ENCODE data around the gene TNFRSF8. TPM values are rescaled to one million over a fixed set of nuclear protein-coding genes. Genes with fewer than 3 reads are reported as not detected.

Gene TNFRSF8
- total RNA-seq, 2 donors from 2014 or later, result 0.32 to 4.7 TPM

GRCh38 chr1:12082988-12083387, 19.9 kb downstream of the TNFRSF8 start:
- no peak for TF ChIP-seq POLR2AphosphoS5 (IDR thresholded peaks at IDR 0.05)
- TF ChIP-seq CTCF (IDR thresholded peaks at IDR 0.05), result no peak
- no peak for TF ChIP-seq POLR2A (IDR thresholded peaks at IDR 0.05)
- 94% methylated on average over 4 of the region's 4 CpGs for WGBS
- no peak overlapping the region for H3K27ac ChIP-seq
- no peaks in the 10 kb centered on the region for H3K27me3 ChIP-seq (replicated peaks; ENCODE audit: insufficient read depth)
- H3K36me3 ChIP-seq, result no peaks in the 10 kb centered on the region
- no peak overlapping the region for H3K4me3 ChIP-seq
- no peak for DNase-seq (ENCODE audit: low spot score)
- H3K4me1 ChIP-seq (replicated peaks), result no peaks in the 10 kb centered on the region
- intact Hi-C loops (cut with DNase I), result no loop called here
- H3K9me3 ChIP-seq, result no peaks in the 10 kb centered on the region

GRCh38 chr1:12083766-12084165, 20.7 kb downstream of the TNFRSF8 start:
- WGBS, result 58% methylated on average over 8 of the region's 8 CpGs
- no peak for DNase-seq (ENCODE audit: low spot score)
- Histone ChIP-seq H3K27me3 (replicated peaks; ENCODE audit: insufficient read depth) (no peaks in the 10 kb centered on the region), H3K36me3 (no peaks in the 10 kb centered on the region), H3K9me3 (no peaks in the 10 kb centered on the region), H3K4me3 (no peak overlapping the region), H3K27ac (no peak overlapping the region), H3K4me1 (replicated peaks) (no peaks in the 10 kb centered on the region)
- TF ChIP-seq POLR2A (IDR thresholded peaks at IDR 0.05) (no peak), POLR2AphosphoS5 (IDR thresholded peaks at IDR 0.05) (no peak)
- intact Hi-C loops (cut with DNase I), result no loop called here

GRCh38 chr1:12085643-12086260, 22.6 kb downstream of the TNFRSF8 start:
- intact Hi-C loops (cut with DNase I), result no loop called here
- no peak for DNase-seq (ENCODE audit: low spot score)
- H3K9me3 ChIP-seq, result no peaks in the 10 kb centered on the region
- H3K4me1 ChIP-seq (replicated peaks), result no peaks in the 10 kb centered on the region
- no peaks in the 10 kb centered on the region for H3K36me3 ChIP-seq
- TF ChIP-seq POLR2AphosphoS5 (IDR thresholded peaks at IDR 0.05) (no peak), POLR2A (IDR thresholded peaks at IDR 0.05) (no peak), CTCF (IDR thresholded peaks at IDR 0.05) (no peak)
- WGBS, result 79% methylated on average over 14 of the region's 14 CpGs
- no peak overlapping the region for H3K4me3 ChIP-seq
- no peaks in the 10 kb centered on the region for H3K27me3 ChIP-seq (replicated peaks; ENCODE audit: insufficient read depth)
- no peak overlapping the region for H3K27ac ChIP-seq

GRCh38 chr1:12087797-12088314, 24.8 kb downstream of the TNFRSF8 start:
- Histone ChIP-seq H3K27me3 (replicated peaks; ENCODE audit: insufficient read depth) (no peaks in the 10 kb centered on the region), H3K4me1 (replicated peaks) (no peaks in the 10 kb centered on the region), H3K27ac (no peak overlapping the region), H3K9me3 (no peaks in the 10 kb centered on the region), H3K4me3 (no peak overlapping the region), H3K36me3 (no peaks in the 10 kb centered on the region)
- 61% methylated on average over 9 of the region's 9 CpGs for WGBS
- intact Hi-C loops (cut with DNase I), result no loop called here
- no peak for DNase-seq (ENCODE audit: low spot score)
- no peak for TF ChIP-seq CTCF (IDR thresholded peaks at IDR 0.05)
- TF ChIP-seq POLR2AphosphoS5 (IDR thresholded peaks at IDR 0.05), result no peak
- TF ChIP-seq POLR2A (IDR thresholded peaks at IDR 0.05), result no peak

GRCh38 chr1:12088607-12089006, 25.5 kb downstream of the TNFRSF8 start:
- Histone ChIP-seq H3K4me3 (no peak overlapping the region), H3K4me1 (replicated peaks) (no peaks in the 10 kb centered on the region), H3K27ac (no peak overlapping the region), H3K36me3 (no peaks in the 10 kb centered on the region), H3K27me3 (replicated peaks; ENCODE audit: insufficient read depth) (no peaks in the 10 kb centered on the region), H3K9me3 (no peaks in the 10 kb centered on the region)
- DNase-seq (ENCODE audit: low spot score), result no peak
- TF ChIP-seq POLR2AphosphoS5 (IDR thresholded peaks at IDR 0.05) (no peak), CTCF (IDR thresholded peaks at IDR 0.05) (no peak), POLR2A (IDR thresholded peaks at IDR 0.05) (no peak)
- intact Hi-C loops (cut with DNase I), result no loop called here
- WGBS, result 61% methylated on average over 6 of the region's 6 CpGs
